Heart right ventricle (tissue), 16 donors: ENCODE measurements around the gene TJP1. TPM values are rescaled to one million over a fixed set of nuclear protein-coding genes. Genes with fewer than 3 reads are reported as not detected.

Experiments
- ATAC-seq, 8 donors: fragments of 200-7000 bp; cut with Tn5 transposase; one replicate each; pipeline ENCODE4 v1.9.1; 2020; ENCODE audit warnings: mild to moderate bottlenecking in 8 of 8, moderate library complexity in 8 of 8, moderate number of reproducible peaks in 1 of 8
- DNase-seq, 2 donors: peaks; one replicate each; pipeline ENCODE4 v3.0.0-alpha.2; 2020
- H3K27ac ChIP-seq, 10 donors: fragments of 200-600 bp; sonication (generic) in 2 of 10; one replicate each; pipeline versions ENCODE4 v1.5.0 to v1.8.0; 2020 to 2022; ENCODE audit warnings: mild to moderate bottlenecking in 3 of 10
- H3K27me3 ChIP-seq, 7 donors: fragments of 200-600 bp; one replicate each; pipeline ENCODE4 v1.8.0; 2021 to 2022; ENCODE audit warnings: mild to moderate bottlenecking in 2 of 7
- H3K36me3 ChIP-seq, 9 donors: fragments of 200-600 bp; sonication (generic) in 1 of 9; one replicate each; pipeline versions ENCODE4 v1.5.0 to v1.8.0; 2020 to 2022; ENCODE audit warnings: mild to moderate bottlenecking in 2 of 9
- H3K4me1 ChIP-seq, 9 donors: fragments of 200-600 bp; sonication (generic) in 1 of 9; one replicate each; pipeline versions ENCODE4 v1.5.0 to v1.8.0; 2020 to 2022; ENCODE audit warnings: mild to moderate bottlenecking in 4 of 9
- H3K4me3 ChIP-seq, 10 donors: fragments of 200-600 bp; sonication (generic) in 2 of 10; one replicate each; pipeline versions ENCODE4 v1.5.0 to v1.8.0; 2020 to 2022; ENCODE audit warnings: mild to moderate bottlenecking in 7 of 10, moderate library complexity in 2 of 10
- H3K9me3 ChIP-seq, 11 donors: fragments of 200-600 bp in 10 of 11; sonication (generic) in 2 of 11; one replicate each; pipeline versions ENCODE4 v1.5.0 to v1.8.0; 2013 to 2022; ENCODE audit warnings: mild to moderate bottlenecking in 2 of 11, control low read depth in 1 of 11, moderate library complexity in 1 of 11
- CTCF ChIP-seq, 9 donors: fragments of 200-600 bp; sonication (generic) in 2 of 9; IDR thresholded peaks; one replicate each; pipeline versions ENCODE4 v1.5.0 to v1.8.0; 2021 to 2022; ENCODE audit warnings: antibody characterized with exemption in 9 of 9, mild to moderate bottlenecking in 5 of 9, moderate library complexity in 1 of 9
- WGBS, 2 donors: extraction: QIAGEN DNeasy Blood & Tissue Kit; methylation state at CpG; one replicate each; pipeline ENCODE4 v1.1.7; 2013; ENCODE audit warnings: inconsistent platforms in 1 of 2; 5-methylcytosine and 5-hydroxymethylcytosine counted together
- intact Hi-C, 10 donors: fragments of 100-400 bp; cut with DNase I; formaldehyde crosslinking; loops; one replicate each; pipeline versions ENCODE4 v1.11.1 to v1.14.2; 2022
- polyA plus RNA-seq, 2 donors: library from polyadenylated mRNA; stranded (reverse); fragments of 200-250 nt; gene quantifications; one replicate each; pipeline ENCODE4 v1.2.3, GENCODE V29; 2013
- total RNA-seq, 10 donors: library from RNA; stranded (reverse); fragmentation: NEBNext Ultra II Directional in 3 of 10; extraction: Animal tissue kit (Norgen Biotek cat#: 25700) in 3 of 10; gene quantifications; one replicate each; pipeline versions ENCODE4 v1.2.1 to v1.2.4, GENCODE V29; 2021 to 2023
- donor health status: Arrhythmogenic right ventricular cardiomyopathy.
- donor health status: ischemic (EF 13 %, LVEDD 7.1; RV severe dilation, severe dysfunction).
- donor health status: healthy with polysubstance abuse.
- donor health status: DM: no; HTN: yes; CAD: no.
- donor health status: DM: no; HTN: no; CAD: no.
- donor health status: ischemic (EF 25% LVEDD 6.9; RV normal size, moderate dysfunction).
- donor health status: ischemic (EF 25% LVEDD 5.7; RV mildly dilated, moderate dysfunction).
- donor health status: healthy.
- donor health status: DM: yes; HTN: yes; CAD: no.
- donor health status: Ischemic cardiomyopathy.
- donor health status: ischemic (EF 35%, LVEDD 5.7; RV mildly dilated, moderate dysfunction).
- donor health status: nonischemic (EF 11% LVEDD 7.7; RV severe dilation, severe dysfunction).
- donor health status: DM: yes; HTN: yes; CAD: no.
- donor health status: PGD.
- donor health status: ischemic (EF 29% LVEDD 5.4; RV normal size, mild dysfunction).
- donor health status: nonischemic (EF 23%, LVEDD 6.1; RV moderate dilation, normal function).

TJP1 gene
- total and polyA plus RNA-seq, 12 donors, result 22.8 to 166 (median 118) TPM

- peak in 1 of 8 donors; percentile 20 for ATAC-seq
- H3K4me1 ChIP-seq, result peaks cover 2 to 60% (median 34%) of the 10 kb centered on the region in 9 donors
- 53 to 63% methylated on average over 3 of the region's 3 CpGs for WGBS, 2 donors
- H3K27ac ChIP-seq, result peak overlapping the region in 5 of 10 donors; percentile 10 to 58 (median 30)
- DNase-seq, result no peak
- H3K36me3 ChIP-seq, result no peaks in the 10 kb centered on the region
- no peak overlapping the region for H3K4me3 ChIP-seq
- H3K27me3 ChIP-seq, result peaks cover 0 to 23% (median 0%) of the 10 kb centered on the region in 7 donors
- no peaks in the 10 kb centered on the region for H3K9me3 ChIP-seq
- TF ChIP-seq CTCF (IDR thresholded peaks at IDR 0.05), result no peak
- intact Hi-C loops, result loop anchor here in 1 of 10 donors (10.0 kb wide), 1 partner anchor 48 kb away; no protein-coding TSS in a partner anchor
Observed at GRCh38 chr15:29832709-29833108, 10.4 kb upstream of the TJP1 start.

- H3K4me1 ChIP-seq, result peaks cover 4 to 62% (median 26%) of the 10 kb centered on the region in 9 donors
- DNase-seq (no peak), ATAC-seq (no peak)
- H3K9me3 ChIP-seq, result no peaks in the 10 kb centered on the region
- intact Hi-C loops, result loop anchor here in 2 of 10 donors (5.0 to 10.0 kb wide), 3 partner anchors 45 to 85 kb away; no protein-coding TSS in a partner anchor
- no peaks in the 10 kb centered on the region for H3K36me3 ChIP-seq
- peaks cover 0 to 67% (median 0%) of the 10 kb centered on the region in 7 donors for H3K27me3 ChIP-seq
- TF ChIP-seq CTCF (IDR thresholded peaks at IDR 0.05), result no peak
- H3K27ac ChIP-seq, result peak overlapping the region in 6 of 10 donors; percentile 38 to 67 (median 52)
- no peak overlapping the region for H3K4me3 ChIP-seq
- WGBS, 2 donors, result 65 to 70% methylated on average over 8 of the region's 8 CpGs
Observed at GRCh38 chr15:29826908-29827820, 4.9 kb upstream of the TJP1 start.

GRCh38 chr15:29825227-29825626, 3.0 kb upstream of the TJP1 start:
- Histone ChIP-seq H3K4me1 (peaks cover 4 to 55% (median 29%) of the 10 kb centered on the region in 9 donors), H3K36me3 (no peaks in the 10 kb centered on the region), H3K4me3 (no peak overlapping the region), H3K27me3 (peaks cover 0 to 79% (median 0%) of the 10 kb centered on the region in 7 donors), H3K27ac (peak overlapping the region in 2 of 10 donors; percentile 1 to 4), H3K9me3 (no peaks in the 10 kb centered on the region)
- intact Hi-C loops, result loop anchor here in 2 of 10 donors (5.0 to 10.0 kb wide), 3 partner anchors 47 to 87 kb away; no protein-coding TSS in a partner anchor
- TF ChIP-seq CTCF (IDR thresholded peaks at IDR 0.05), result no peak
- ATAC-seq (no peak), DNase-seq (no peak)
- 38 to 55% methylated on average over 3 of the region's 3 CpGs for WGBS, 2 donors

- Histone ChIP-seq H3K4me1 (peaks cover 4 to 67% (median 32%) of the 10 kb centered on the region in 9 donors), H3K4me3 (peak overlapping the region; percentile 56 to 91 (median 76))
Observed at GRCh38 chr15:29822684-29823459, 604 bp upstream of the TJP1 start.

More at GRCh38 chr15:29822684-29823459, 604 bp upstream of the TJP1 start:
- WGBS, 2 donors, result 4 to 5% methylated on average over 31 of the region's 31 CpGs
- Histone ChIP-seq H3K9me3 (no peaks in the 10 kb centered on the region), H3K36me3 (no peaks in the 10 kb centered on the region), H3K27ac (peak overlapping the region; percentile 92 to 99 (median 98)), H3K27me3 (peaks cover 0 to 86% (median 0%) of the 10 kb centered on the region in 7 donors)
- DNase-seq, result peak; percentile 70 to 80
- ATAC-seq, result peak; percentile 27 to 71 (median 62)
- intact Hi-C loops, result loop anchor here in 7 of 10 donors (1.0 to 10.0 kb wide), 7 partner anchors 48 to 104 kb away; no protein-coding TSS in a partner anchor
- TF ChIP-seq CTCF (IDR thresholded peaks at IDR 0.05), result no peak
